ENCODE measurements around the gene MGA.

Gene MGA

DNA sequence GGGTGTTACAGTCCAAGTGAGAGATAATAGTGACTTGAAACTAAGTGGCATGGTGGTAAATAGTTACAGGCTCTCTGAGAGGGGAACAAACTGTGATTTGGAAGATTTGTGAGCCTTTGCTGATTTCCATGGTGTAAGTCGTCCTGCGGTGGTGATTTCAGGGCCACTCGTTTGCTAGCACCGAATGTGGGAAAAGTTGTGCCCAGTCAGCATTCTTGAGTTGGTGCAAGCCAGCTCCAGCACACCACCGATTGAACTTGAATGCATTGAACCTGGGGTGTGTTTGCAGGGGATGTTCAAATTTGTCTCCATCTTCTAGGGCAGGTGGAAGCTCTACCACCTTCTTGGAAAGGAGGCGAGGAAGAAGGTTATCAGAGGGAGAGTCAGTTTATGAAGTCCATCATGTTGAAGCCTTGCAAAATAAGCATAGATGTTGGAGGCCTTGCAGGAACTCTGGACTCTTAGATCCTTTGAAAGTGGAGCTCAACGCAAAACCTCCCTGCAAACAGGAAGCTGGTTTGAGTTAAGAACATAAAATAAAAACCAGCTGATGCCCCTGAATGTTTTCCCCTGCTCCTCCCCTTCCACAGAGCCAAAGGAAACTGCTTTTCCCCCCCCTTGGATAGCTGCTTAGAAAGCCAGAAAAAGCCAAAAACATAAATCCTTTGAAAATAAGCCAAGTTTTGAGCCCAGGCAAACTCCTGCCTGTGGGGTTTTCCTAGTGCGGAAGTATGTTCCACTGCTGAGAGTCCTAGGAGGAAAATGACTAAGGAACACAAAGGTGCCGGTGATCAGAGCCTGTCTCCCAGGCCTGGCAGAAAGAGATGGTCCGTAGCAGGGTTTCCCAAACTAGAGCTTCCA, 136.0 kb downstream of the MGA start:
- H3K4me1 Mint-ChIP-seq (ENCODE audit: low read depth) = peaks cover 34% of the 10 kb centered on the region
- H3K27me3 Mint-ChIP-seq = no peaks in the 10 kb centered on the region
- no peak overlapping the region for H3K27ac Mint-ChIP-seq
- no peaks in the 10 kb centered on the region for H3K9me3 Mint-ChIP-seq (ENCODE audit: low read depth)
- H3K36me3 Mint-ChIP-seq = no peaks in the 10 kb centered on the region
- no peak overlapping the region for H3K4me3 Mint-ChIP-seq

GRCh38 chr15:41797201-41797944, 137.2 kb downstream of the MGA start:
- peaks cover 25% of the 10 kb centered on the region for H3K4me1 Mint-ChIP-seq (ENCODE audit: low read depth)
- H3K9me3 Mint-ChIP-seq (ENCODE audit: low read depth) = no peaks in the 10 kb centered on the region
- H3K4me3 Mint-ChIP-seq = no peak overlapping the region
- no peaks in the 10 kb centered on the region for H3K36me3 Mint-ChIP-seq
- H3K27ac Mint-ChIP-seq = no peak overlapping the region
- no peaks in the 10 kb centered on the region for H3K27me3 Mint-ChIP-seq

- Mint-ChIP-seq H3K36me3 (no peaks in the 10 kb centered on the region), H3K4me1 (ENCODE audit: low read depth) (peaks cover 23% of the 10 kb centered on the region), H3K27ac (no peak overlapping the region), H3K9me3 (ENCODE audit: low read depth) (no peaks in the 10 kb centered on the region), H3K4me3 (no peak overlapping the region), H3K27me3 (no peaks in the 10 kb centered on the region)
These were observed 138.6 kb downstream of the MGA start for GRCh38 chr15:41798607-41799487.

DNA sequence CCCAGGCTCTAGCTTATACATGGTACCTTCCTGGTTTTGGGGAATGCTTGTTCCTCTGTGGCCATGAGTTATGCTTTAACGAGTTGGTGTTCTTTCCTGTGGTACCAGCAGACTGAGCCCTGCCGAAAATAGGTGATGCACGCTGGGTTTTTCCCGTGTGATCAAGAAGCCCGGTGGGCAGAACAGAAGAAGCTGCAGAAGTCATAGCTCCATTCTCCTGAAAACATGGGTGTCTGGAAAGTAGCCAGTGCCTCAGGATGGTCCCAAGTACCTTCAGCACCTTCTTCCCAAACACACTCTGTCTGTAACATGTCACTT, 139.2 kb downstream of the MGA start:
- H3K9me3 Mint-ChIP-seq (ENCODE audit: low read depth) = no peaks in the 10 kb centered on the region
- no peaks in the 10 kb centered on the region for H3K36me3 Mint-ChIP-seq
- H3K27me3 Mint-ChIP-seq = no peaks in the 10 kb centered on the region
- peaks cover 22% of the 10 kb centered on the region for H3K4me1 Mint-ChIP-seq (ENCODE audit: low read depth)
- H3K27ac Mint-ChIP-seq = no peak overlapping the region
- H3K4me3 Mint-ChIP-seq = no peak overlapping the region

DNA sequence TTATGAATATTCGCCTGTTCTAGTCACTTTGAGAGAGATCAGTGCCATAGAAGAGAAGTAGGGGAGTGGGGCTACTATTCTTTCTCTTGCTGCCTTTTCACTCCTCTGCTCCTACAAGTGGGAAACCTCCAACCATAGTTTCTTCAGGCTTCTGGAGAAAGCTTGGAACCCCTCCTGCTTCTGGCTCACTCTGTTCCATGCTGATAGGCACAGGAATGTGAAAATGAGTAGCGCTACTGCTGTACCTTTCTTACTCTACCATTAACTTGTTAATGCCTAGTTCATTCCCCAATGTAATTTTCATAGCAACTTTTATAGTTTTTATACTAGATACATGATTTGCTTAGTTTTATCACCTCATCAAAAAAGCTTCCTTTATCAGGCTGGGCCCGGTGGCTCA, 141.0 kb downstream of the MGA start:
- Mint-ChIP-seq H3K4me1 (ENCODE audit: low read depth) (peaks cover 17% of the 10 kb centered on the region), H3K27ac (no peak overlapping the region), H3K36me3 (no peaks in the 10 kb centered on the region), H3K4me3 (no peak overlapping the region), H3K27me3 (no peaks in the 10 kb centered on the region), H3K9me3 (ENCODE audit: low read depth) (no peaks in the 10 kb centered on the region)

- no peaks in the 10 kb centered on the region for H3K36me3 Mint-ChIP-seq
- H3K9me3 Mint-ChIP-seq (ENCODE audit: low read depth) = no peaks in the 10 kb centered on the region
- H3K4me1 Mint-ChIP-seq (ENCODE audit: low read depth) = peaks cover 13% of the 10 kb centered on the region
- no peak overlapping the region for H3K4me3 Mint-ChIP-seq
- no peaks in the 10 kb centered on the region for H3K27me3 Mint-ChIP-seq
- no peak overlapping the region for H3K27ac Mint-ChIP-seq
These were observed 141.7 kb downstream of the MGA start for GRCh38 chr15:41801850-41802455.

- peak overlapping the region; percentile 46 for H3K27ac Mint-ChIP-seq
- H3K36me3 Mint-ChIP-seq = no peaks in the 10 kb centered on the region
- no peak overlapping the region for H3K4me3 Mint-ChIP-seq
- no peaks in the 10 kb centered on the region for H3K27me3 Mint-ChIP-seq
- H3K9me3 Mint-ChIP-seq (ENCODE audit: low read depth) = no peaks in the 10 kb centered on the region
- H3K4me1 Mint-ChIP-seq (ENCODE audit: low read depth) = peaks cover 9% of the 10 kb centered on the region
These were observed 144.2 kb downstream of the MGA start for GRCh38 chr15:41804361-41804760.

DNA sequence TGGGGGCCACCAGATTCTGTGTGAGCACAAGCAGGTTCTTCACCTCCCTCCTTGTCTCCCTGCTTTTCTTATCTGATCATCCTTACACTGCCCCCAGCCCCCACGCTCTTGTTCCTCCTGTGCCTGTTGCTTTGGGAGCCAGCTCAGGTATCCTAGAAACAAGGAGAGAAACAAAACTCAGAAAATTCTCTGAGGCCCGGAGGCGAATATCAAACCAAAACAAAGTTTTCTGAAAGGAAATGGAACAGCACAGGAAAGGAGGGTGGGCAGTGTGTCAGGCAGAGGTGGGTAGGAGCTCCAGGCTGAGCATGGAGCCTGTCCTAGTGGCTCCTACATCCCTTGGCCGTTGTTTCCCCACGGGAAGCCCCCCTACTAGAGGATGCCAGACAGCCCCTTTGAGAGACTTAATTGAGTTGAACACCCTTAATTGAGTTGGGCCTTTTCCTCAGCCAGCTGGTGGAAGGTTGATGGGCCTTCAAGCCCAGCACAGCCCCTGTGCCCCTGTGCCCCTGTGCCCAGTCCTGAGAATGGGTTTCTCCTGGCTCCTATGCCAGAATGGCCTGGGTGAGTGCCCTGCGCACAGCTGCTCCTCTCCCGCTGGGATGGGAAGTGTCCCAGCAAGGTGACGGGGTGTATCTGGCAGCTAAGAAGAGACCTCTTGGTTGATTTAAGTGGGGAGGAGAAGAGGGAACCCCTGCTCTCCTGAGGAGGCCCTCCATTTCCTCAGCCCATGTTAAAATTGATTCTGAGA, 144.9 kb downstream of the MGA start:
- no peak overlapping the region for H3K4me3 Mint-ChIP-seq
- peaks cover 16% of the 10 kb centered on the region for H3K4me1 Mint-ChIP-seq (ENCODE audit: low read depth)
- H3K27me3 Mint-ChIP-seq = no peaks in the 10 kb centered on the region
- no peaks in the 10 kb centered on the region for H3K36me3 Mint-ChIP-seq
- peak overlapping the region; percentile 51 for H3K27ac Mint-ChIP-seq
- no peaks in the 10 kb centered on the region for H3K9me3 Mint-ChIP-seq (ENCODE audit: low read depth)

- Mint-ChIP-seq H3K27ac (no peak overlapping the region), H3K36me3 (no peaks in the 10 kb centered on the region), H3K4me1 (ENCODE audit: low read depth) (peaks cover 18% of the 10 kb centered on the region), H3K27me3 (no peaks in the 10 kb centered on the region), H3K4me3 (no peak overlapping the region), H3K9me3 (ENCODE audit: low read depth) (no peaks in the 10 kb centered on the region)
These were observed 145.5 kb downstream of the MGA start for GRCh38 chr15:41805711-41806110.

DNA sequence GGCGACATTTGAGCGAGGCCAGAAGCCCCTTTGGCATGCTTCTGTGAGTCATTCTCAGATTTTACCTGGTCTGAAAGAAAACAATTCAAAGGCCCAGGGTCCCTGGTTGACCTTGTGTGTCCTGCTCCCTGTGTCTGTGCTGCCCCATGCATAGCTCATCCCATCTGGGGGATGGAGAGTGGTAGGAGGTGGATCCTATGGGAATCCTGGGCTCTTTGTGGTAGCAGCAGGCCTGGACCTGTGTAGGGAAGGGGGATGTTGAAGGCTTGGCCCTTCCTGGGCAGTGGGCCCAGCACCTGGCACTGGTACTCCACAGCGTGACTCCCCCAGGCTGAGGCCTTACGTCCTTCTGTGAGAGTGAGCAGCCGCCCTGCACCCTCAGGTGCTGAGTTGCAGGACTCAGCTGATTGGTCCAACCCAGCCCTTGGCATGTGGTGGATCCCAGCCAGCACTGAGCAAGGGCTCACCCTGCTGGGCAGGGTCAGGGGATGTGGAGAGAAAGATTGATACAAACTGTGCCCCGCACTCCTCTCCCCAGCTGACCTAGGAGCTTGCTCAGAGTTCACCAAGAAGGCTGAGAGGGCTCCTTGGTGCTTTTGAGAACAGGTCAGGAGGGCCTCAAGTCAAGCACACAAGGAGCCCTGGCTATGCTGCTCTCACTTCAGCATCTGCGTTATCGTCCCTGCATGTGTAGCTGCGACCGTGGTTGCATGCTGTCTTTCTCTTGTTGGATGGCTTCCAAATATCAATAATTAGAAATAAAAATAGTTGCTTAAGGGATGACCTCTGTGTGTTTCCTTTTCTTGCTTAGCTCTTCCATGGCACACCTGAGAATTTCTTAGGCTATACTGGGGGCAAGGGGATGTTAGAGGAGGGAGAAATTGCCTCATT, 146.3 kb downstream of the MGA start:
- Mint-ChIP-seq H3K4me3 (no peak overlapping the region), H3K27me3 (no peaks in the 10 kb centered on the region), H3K9me3 (ENCODE audit: low read depth) (no peaks in the 10 kb centered on the region), H3K4me1 (ENCODE audit: low read depth) (peaks cover 25% of the 10 kb centered on the region), H3K27ac (no peak overlapping the region), H3K36me3 (no peaks in the 10 kb centered on the region)

- H3K4me1 Mint-ChIP-seq (ENCODE audit: low read depth) = peaks cover 26% of the 10 kb centered on the region
- no peaks in the 10 kb centered on the region for H3K9me3 Mint-ChIP-seq (ENCODE audit: low read depth)
- no peak overlapping the region for H3K27ac Mint-ChIP-seq
- no peaks in the 10 kb centered on the region for H3K27me3 Mint-ChIP-seq
- no peak overlapping the region for H3K4me3 Mint-ChIP-seq
- peaks cover 3% of the 10 kb centered on the region for H3K36me3 Mint-ChIP-seq
These were observed 148.9 kb downstream of the MGA start for GRCh38 chr15:41809121-41809520.

- Mint-ChIP-seq H3K27ac (peak overlapping the region; percentile 54), H3K36me3 (peaks cover 3% of the 10 kb centered on the region), H3K4me3 (no peak overlapping the region), H3K9me3 (ENCODE audit: low read depth) (no peaks in the 10 kb centered on the region), H3K4me1 (ENCODE audit: low read depth) (peaks cover 22% of the 10 kb centered on the region), H3K27me3 (no peaks in the 10 kb centered on the region)
These were observed 149.5 kb downstream of the MGA start for GRCh38 chr15:41809526-41810220.
